ENCODE measurements around the gene XRCC5. TPM values are rescaled to one million over a fixed set of nuclear protein-coding genes. Genes with fewer than 3 reads are reported as not detected.
A peak's percentile ranks its signal among the peaks of the same experiment; 100 is the strongest.

XRCC5 gene
- total RNA-seq, 6 experiments from 2014 or later = 92.0 to 131 (median 106) TPM

GRCh38 chr2:216211614-216212145 is 102.5 kb downstream of the XRCC5 start:
- H3K36me3 ChIP-seq = peaks cover 0 to 11% (median 8%) of the 10 kb centered on the region in 4 donors
- no peak for DNase-seq
- H3K4me1 ChIP-seq = no peaks in the 10 kb centered on the region
- ATAC-seq = no peak
- H3K27me3 ChIP-seq = no peaks in the 10 kb centered on the region
- no peak overlapping the region for H3K27ac ChIP-seq
- TF ChIP-seq CTCF (IDR thresholded peaks at IDR 0.05) = no peak
- TF ChIP-seq POLR2A (IDR thresholded peaks at IDR 0.05) = no peak
- no peak overlapping the region for H3K4me3 ChIP-seq
- WGBS (ENCODE audit: insufficient coverage, low coverage, low lambda C conversion rate, missing lambda C conversion rate) = 95% methylated on average over 2 of the region's 2 CpGs
- no peaks in the 10 kb centered on the region for H3K9me3 ChIP-seq
- intact Hi-C loops (cut with DNase I) = no loop called here

GRCh38 chr2:216214768-216215167 is 105.6 kb downstream of the XRCC5 start:
- no peak for TF ChIP-seq CTCF (IDR thresholded peaks at IDR 0.05)
- TF ChIP-seq POLR2A (IDR thresholded peaks at IDR 0.05) = no peak
- no peak for ATAC-seq
- Histone ChIP-seq H3K27ac (no peak overlapping the region), H3K9me3 (no peaks in the 10 kb centered on the region), H3K4me3 (no peak overlapping the region), H3K4me1 (no peaks in the 10 kb centered on the region), H3K36me3 (peaks cover 0 to 2% (median 0%) of the 10 kb centered on the region in 4 donors), H3K27me3 (no peaks in the 10 kb centered on the region)
- intact Hi-C loops (cut with DNase I) = no loop called here
- 93% methylated on average over 2 of the region's 2 CpGs for WGBS (ENCODE audit: insufficient coverage, low coverage, low lambda C conversion rate, missing lambda C conversion rate)
- DNase-seq = no peak

GRCh38 chr2:216215658-216216390 is 106.7 kb downstream of the XRCC5 start:
- no peak for DNase-seq
- H3K4me3 ChIP-seq = no peak overlapping the region
- no peaks in the 10 kb centered on the region for H3K4me1 ChIP-seq
- no peak for TF ChIP-seq POLR2A (IDR thresholded peaks at IDR 0.05)
- peak in 2 of 4 donors; percentile 20 to 26 for TF ChIP-seq CTCF (IDR thresholded peaks at IDR 0.05)
- H3K9me3 ChIP-seq = no peaks in the 10 kb centered on the region
- intact Hi-C loops (cut with DNase I) = no loop called here
- 86% methylated on average over 2 of the region's 4 CpGs for WGBS (ENCODE audit: insufficient coverage, low coverage, low lambda C conversion rate, missing lambda C conversion rate)
- ATAC-seq = peak in 3 of 4 donors; percentile 30 to 42 (median 40)
- H3K27me3 ChIP-seq = no peaks in the 10 kb centered on the region
- H3K27ac ChIP-seq = no peak overlapping the region
- peaks cover 0 to 2% (median 0%) of the 10 kb centered on the region in 4 donors for H3K36me3 ChIP-seq

- Histone ChIP-seq H3K4me3 (no peak overlapping the region), H3K27me3 (no peaks in the 10 kb centered on the region), H3K36me3 (peaks cover 0 to 2% (median 0%) of the 10 kb centered on the region in 4 donors), H3K9me3 (no peaks in the 10 kb centered on the region), H3K27ac (no peak overlapping the region), H3K4me1 (no peaks in the 10 kb centered on the region)
- ATAC-seq (peak; percentile 28 to 67 (median 52)), DNase-seq (no peak)
- TF ChIP-seq CTCF (IDR thresholded peaks at IDR 0.05) (no peak), POLR2A (IDR thresholded peaks at IDR 0.05) (no peak)
- 72% methylated on average over 5 of the region's 7 CpGs for WGBS (ENCODE audit: insufficient coverage, low coverage, low lambda C conversion rate, missing lambda C conversion rate)
- intact Hi-C loops (cut with DNase I) = no loop called here
These were observed 108.1 kb downstream of the XRCC5 start for GRCh38 chr2:216216951-216217903.
